ENCODE measurements around the gene TTYH1. TPM values are rescaled to one million over a fixed set of nuclear protein-coding genes. Genes with fewer than 3 reads are reported as not detected.

Gene TTYH1
- total RNA-seq, 1 donor from 2014 or later = 2.9 TPM

- H3K4me1 Mint-ChIP-seq (ENCODE audit: low read depth, unreplicated experiment) = no peaks in the 10 kb centered on the region
- peaks cover 2% of the 10 kb centered on the region for H3K27me3 Mint-ChIP-seq (ENCODE audit: unreplicated experiment)
- DNase-seq = no peak
- TF ChIP-seq CTCF (IDR thresholded peaks at IDR 0.05; ENCODE audit: partially characterized antibody, unreplicated experiment) = no peak
- no peak overlapping the region for H3K4me3 Mint-ChIP-seq (ENCODE audit: unreplicated experiment)
- H3K9me3 Mint-ChIP-seq (ENCODE audit: unreplicated experiment) = no peaks in the 10 kb centered on the region
- H3K36me3 Mint-ChIP-seq (ENCODE audit: unreplicated experiment) = no peaks in the 10 kb centered on the region
- no peak overlapping the region for H3K27ac Mint-ChIP-seq (ENCODE audit: unreplicated experiment)
These were observed 69.2 kb downstream of the TTYH1 start for GRCh38 chr19:54484451-54484850.

DNA sequence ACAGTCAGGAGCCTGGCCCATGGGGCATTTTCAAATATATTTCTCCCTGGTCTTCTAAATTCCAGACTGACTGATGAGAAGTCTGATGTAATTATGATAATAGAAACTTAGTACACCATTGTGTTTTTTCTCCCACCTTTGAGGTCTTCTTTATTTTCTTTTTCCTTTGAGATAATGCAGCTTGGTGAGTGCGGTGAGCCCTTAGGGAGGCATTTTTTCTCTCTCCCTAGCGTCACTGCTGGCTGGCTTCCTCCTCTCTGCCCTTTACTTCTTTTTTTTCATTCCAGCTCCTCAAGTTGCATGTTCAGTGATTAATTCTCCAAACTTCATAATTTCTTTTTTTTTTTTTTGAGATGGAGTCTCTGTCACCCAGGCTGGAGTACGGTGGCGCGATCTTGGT is 70.6 kb downstream of the TTYH1 start:
- no peaks in the 10 kb centered on the region for H3K4me1 Mint-ChIP-seq (ENCODE audit: low read depth, unreplicated experiment)
- TF ChIP-seq CTCF (IDR thresholded peaks at IDR 0.05; ENCODE audit: partially characterized antibody, unreplicated experiment) = no peak
- H3K36me3 Mint-ChIP-seq (ENCODE audit: unreplicated experiment) = no peaks in the 10 kb centered on the region
- no peak overlapping the region for H3K4me3 Mint-ChIP-seq (ENCODE audit: unreplicated experiment)
- no peak overlapping the region for H3K27ac Mint-ChIP-seq (ENCODE audit: unreplicated experiment)
- H3K27me3 Mint-ChIP-seq (ENCODE audit: unreplicated experiment) = peaks cover 2% of the 10 kb centered on the region
- peaks cover 2% of the 10 kb centered on the region for H3K9me3 Mint-ChIP-seq (ENCODE audit: unreplicated experiment)
- DNase-seq = no peak

Other genes with a start within 250 kb of the TTYH1 start
- gene TMC4, start 242.3 kb upstream of the TTYH1 start, total RNA-seq (ENCODE audit: unreplicated experiment) = not detected
- gene MBOAT7, start 225.9 kb upstream of the TTYH1 start, total RNA-seq (ENCODE audit: unreplicated experiment) = 62.0 TPM
- 44.8 TPM for gene TSEN34, start 224.2 kb upstream of the TTYH1 start, total RNA-seq (ENCODE audit: unreplicated experiment)
- 557 TPM for gene RPS9, start 214.6 kb upstream of the TTYH1 start, total RNA-seq (ENCODE audit: unreplicated experiment)
- not detected for gene LILRB3, start 192.5 kb upstream of the TTYH1 start, total RNA-seq (ENCODE audit: unreplicated experiment)
- gene LILRA6, start 172.7 kb upstream of the TTYH1 start, total RNA-seq (ENCODE audit: unreplicated experiment) = not detected
- 0.17 TPM for gene LILRB5, start 158.2 kb upstream of the TTYH1 start, total RNA-seq (ENCODE audit: unreplicated experiment)
- 0.54 TPM for gene LILRB2, start 134.4 kb upstream of the TTYH1 start, total RNA-seq (ENCODE audit: unreplicated experiment)
- not detected for gene LILRA5, start 102.3 kb upstream of the TTYH1 start, total RNA-seq (ENCODE audit: unreplicated experiment)
- not detected for gene LILRA4, start 76.3 kb upstream of the TTYH1 start, total RNA-seq (ENCODE audit: unreplicated experiment)
- gene LAIR1, start 50.5 kb upstream of the TTYH1 start, total RNA-seq (ENCODE audit: unreplicated experiment) = not detected
- 278 TPM for gene LENG8, start 33.7 kb downstream of the TTYH1 start, total RNA-seq (ENCODE audit: unreplicated experiment)
- gene LENG9, start 48.3 kb downstream of the TTYH1 start, total RNA-seq (ENCODE audit: unreplicated experiment) = 4.7 TPM
- not detected for gene CDC42EP5, start 57.8 kb downstream of the TTYH1 start, total RNA-seq (ENCODE audit: unreplicated experiment)
- gene LAIR2, start 87.4 kb downstream of the TTYH1 start, total RNA-seq (ENCODE audit: unreplicated experiment) = not detected
- gene LILRA2, start 158.3 kb downstream of the TTYH1 start, total RNA-seq (ENCODE audit: unreplicated experiment) = not detected
- not detected for gene LILRA1, start 178.2 kb downstream of the TTYH1 start, total RNA-seq (ENCODE audit: unreplicated experiment)
- 0.22 TPM for gene LILRB1, start 215.0 kb downstream of the TTYH1 start, total RNA-seq (ENCODE audit: unreplicated experiment)
- gene LILRB4, start 247.5 kb downstream of the TTYH1 start, total RNA-seq (ENCODE audit: unreplicated experiment) = 0.44 TPM

Measured in glutamatergic neuron (in vitro differentiated cells).